ENCODE data around the gene LNP1. TPM values are rescaled to one million over a fixed set of nuclear protein-coding genes. Genes with fewer than 3 reads are reported as not detected.

LNP1 gene
- total RNA-seq, 4 donors from 2014 or later, result 8.2 to 15.8 (median 9.9) TPM

GRCh38 chr3:100419406-100419805 lies 18.1 kb downstream of the LNP1 start:
- H3K27me3 ChIP-seq, result no peaks in the 10 kb centered on the region
- peaks cover 0 to 14% of the 10 kb centered on the region in 2 donors for H3K4me1 ChIP-seq
- DNase-seq, result no peak
- intact Hi-C loops (cut with DNase I), result no loop called here
- no peak for TF ChIP-seq POLR2A (IDR thresholded peaks at IDR 0.05)
- TF ChIP-seq, protein P1, sequence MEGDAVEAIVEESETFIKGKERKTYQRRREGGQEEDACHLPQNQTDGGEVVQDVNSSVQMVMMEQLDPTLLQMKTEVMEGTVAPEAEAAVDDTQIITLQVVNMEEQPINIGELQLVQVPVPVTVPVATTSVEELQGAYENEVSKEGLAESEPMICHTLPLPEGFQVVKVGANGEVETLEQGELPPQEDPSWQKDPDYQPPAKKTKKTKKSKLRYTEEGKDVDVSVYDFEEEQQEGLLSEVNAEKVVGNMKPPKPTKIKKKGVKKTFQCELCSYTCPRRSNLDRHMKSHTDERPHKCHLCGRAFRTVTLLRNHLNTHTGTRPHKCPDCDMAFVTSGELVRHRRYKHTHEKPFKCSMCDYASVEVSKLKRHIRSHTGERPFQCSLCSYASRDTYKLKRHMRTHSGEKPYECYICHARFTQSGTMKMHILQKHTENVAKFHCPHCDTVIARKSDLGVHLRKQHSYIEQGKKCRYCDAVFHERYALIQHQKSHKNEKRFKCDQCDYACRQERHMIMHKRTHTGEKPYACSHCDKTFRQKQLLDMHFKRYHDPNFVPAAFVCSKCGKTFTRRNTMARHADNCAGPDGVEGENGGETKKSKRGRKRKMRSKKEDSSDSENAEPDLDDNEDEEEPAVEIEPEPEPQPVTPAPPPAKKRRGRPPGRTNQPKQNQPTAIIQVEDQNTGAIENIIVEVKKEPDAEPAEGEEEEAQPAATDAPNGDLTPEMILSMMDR (IDR thresholded peaks at IDR 0.05), result no peak
- 91 to 94% methylated on average over 1 of the region's 1 CpG for WGBS, 2 donors
- H3K4me3 ChIP-seq (replicated peaks in 1 of 3), result no peak overlapping the region
- H3K27ac ChIP-seq, result no peak overlapping the region
- no peaks in the 10 kb centered on the region for H3K36me3 ChIP-seq
- no peaks in the 10 kb centered on the region for H3K9me3 ChIP-seq

DNA sequence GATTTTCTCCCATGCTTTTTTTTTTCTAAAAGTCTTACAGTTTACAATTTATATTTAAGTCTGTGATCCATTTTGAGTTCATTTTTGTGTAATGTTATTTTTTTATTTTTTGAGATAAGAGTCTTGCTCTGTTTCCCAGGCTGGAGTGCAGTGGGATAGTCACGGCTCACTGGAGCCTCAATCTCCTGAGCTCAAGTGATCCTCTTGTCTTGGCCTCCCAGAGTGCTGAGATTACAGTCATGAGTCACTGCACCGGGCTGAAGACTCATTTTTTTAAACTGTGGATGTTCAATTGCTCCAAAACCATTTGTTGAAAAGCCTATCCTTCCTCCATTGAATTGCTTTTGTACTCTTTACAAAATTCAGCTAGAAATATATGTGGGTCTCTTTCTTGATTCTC lies 19.5 kb downstream of the LNP1 start:
- Histone ChIP-seq H3K27ac (peak overlapping the region in 2 of 3 donors; percentile 0 to 17), H3K4me3 (replicated peaks in 1 of 3) (no peak overlapping the region), H3K4me1 (peaks cover 3 to 22% of the 10 kb centered on the region in 2 donors), H3K27me3 (no peaks in the 10 kb centered on the region), H3K9me3 (no peaks in the 10 kb centered on the region), H3K36me3 (no peaks in the 10 kb centered on the region)
- 26 to 40% methylated on average over 2 of the region's 2 CpGs for WGBS, 2 donors
- intact Hi-C loops (cut with DNase I), result no loop called here
- TF ChIP-seq POLR2A (IDR thresholded peaks at IDR 0.05), result no peak
- TF ChIP-seq, protein P1 (IDR thresholded peaks at IDR 0.05), result no peak
- peak; percentile 59 to 66 for DNase-seq

DNA sequence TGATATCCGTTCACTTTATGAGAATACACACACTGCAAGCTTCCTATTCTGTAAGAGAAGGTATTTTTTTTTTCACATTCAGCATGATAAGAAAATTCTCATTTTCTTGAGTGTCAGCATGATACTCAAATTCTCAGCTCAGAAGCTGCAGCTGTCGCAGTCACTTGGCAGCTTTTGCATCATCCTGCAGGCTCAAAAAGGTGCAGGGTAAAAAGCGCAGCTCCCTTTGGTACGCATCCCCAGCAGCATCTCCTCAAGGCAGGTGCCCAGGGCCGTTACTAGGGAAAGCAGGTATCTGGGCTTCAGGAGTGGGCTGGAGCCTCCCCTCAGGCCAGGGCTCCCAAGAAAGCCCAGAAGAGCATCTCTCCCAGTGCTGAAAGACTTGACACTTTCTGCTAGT lies 22.3 kb downstream of the LNP1 start:
- no peak for TF ChIP-seq POLR2A (IDR thresholded peaks at IDR 0.05)
- TF ChIP-seq, protein P1 (IDR thresholded peaks at IDR 0.05), result no peak
- Histone ChIP-seq H3K36me3 (no peaks in the 10 kb centered on the region), H3K9me3 (no peaks in the 10 kb centered on the region), H3K4me1 (peaks cover 19 to 35% of the 10 kb centered on the region in 2 donors), H3K27ac (no peak overlapping the region), H3K4me3 (replicated peaks in 1 of 3) (no peak overlapping the region), H3K27me3 (no peaks in the 10 kb centered on the region)
- no peak for DNase-seq
- intact Hi-C loops (cut with DNase I), result no loop called here
- 94 to 99% methylated on average over 5 of the region's 5 CpGs for WGBS, 2 donors

DNA sequence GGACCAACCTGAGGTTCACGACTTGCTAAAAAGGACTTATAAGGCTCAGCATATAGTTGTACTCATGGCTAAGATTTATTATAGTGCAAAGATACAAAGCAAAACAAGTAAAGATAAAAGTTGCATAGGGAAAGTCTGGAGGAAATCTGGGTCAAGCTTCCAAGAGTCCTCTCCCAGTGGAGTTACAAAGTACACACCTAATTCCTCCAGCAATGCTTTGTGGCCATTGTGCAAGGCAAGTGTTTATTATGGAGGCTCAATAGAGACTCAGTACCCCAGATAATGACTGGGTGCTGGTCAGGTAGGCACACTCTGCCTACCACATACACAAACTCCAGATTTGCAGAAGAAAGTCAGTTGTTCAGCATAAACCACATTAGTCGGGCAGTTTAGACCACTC lies 22.9 kb downstream of the LNP1 start:
- Histone ChIP-seq H3K4me1 (peaks cover 19 to 35% of the 10 kb centered on the region in 2 donors), H3K4me3 (replicated peaks in 1 of 3) (no peak overlapping the region), H3K36me3 (no peaks in the 10 kb centered on the region), H3K9me3 (no peaks in the 10 kb centered on the region), H3K27me3 (no peaks in the 10 kb centered on the region), H3K27ac (no peak overlapping the region)
- TF ChIP-seq, protein P1 (IDR thresholded peaks at IDR 0.05), result no peak
- TF ChIP-seq POLR2A (IDR thresholded peaks at IDR 0.05), result no peak
- intact Hi-C loops (cut with DNase I), result no loop called here
- WGBS, 2 donors, result 88 to 94% methylated on average over 2 of the region's 2 CpGs
- DNase-seq, result no peak

DNA sequence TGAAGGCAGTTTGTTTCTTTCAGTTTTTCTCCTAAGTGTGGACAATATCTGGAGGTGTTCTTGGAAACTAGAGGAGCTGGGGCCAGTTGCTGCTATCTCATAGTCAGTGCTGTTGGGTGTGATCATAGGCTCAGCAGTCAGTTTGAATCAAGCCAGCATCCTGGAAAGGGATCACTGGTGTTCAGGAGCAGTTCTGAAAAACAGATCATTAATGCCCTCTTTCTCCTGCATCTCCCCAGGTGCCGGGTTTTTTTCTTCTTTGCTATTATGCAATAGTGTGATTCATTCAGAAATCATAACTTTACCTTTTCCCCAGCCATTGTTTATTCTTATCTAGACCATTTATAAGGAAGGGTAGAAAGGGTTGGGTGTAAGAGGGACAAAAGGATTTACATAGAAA lies 24.0 kb downstream of the LNP1 start:
- no peak overlapping the region for H3K4me3 ChIP-seq (replicated peaks in 1 of 3)
- TF ChIP-seq, protein P1 (IDR thresholded peaks at IDR 0.05), result no peak
- TF ChIP-seq POLR2A (IDR thresholded peaks at IDR 0.05), result no peak
- no peak for DNase-seq
- H3K36me3 ChIP-seq, result no peaks in the 10 kb centered on the region
- H3K27ac ChIP-seq, result no peak overlapping the region
- peaks cover 19 to 35% of the 10 kb centered on the region in 2 donors for H3K4me1 ChIP-seq
- no peaks in the 10 kb centered on the region for H3K9me3 ChIP-seq
- H3K27me3 ChIP-seq, result no peaks in the 10 kb centered on the region
- 62 to 88% methylated on average over 1 of the region's 1 CpG for WGBS, 2 donors
- intact Hi-C loops (cut with DNase I), result no loop called here

Measured in thyroid gland (tissue), 4 donors.